Liver (tissue), 3 donors: Measurements from ENCODE around the gene HHAT.

Source experiments
- EGR1 ChIP-seq, 2 donors: IDR thresholded peaks; 2 replicates each; pipeline ENCODE4 v1.6.1; 2016 to 2018; ENCODE audit warnings: antibody characterized with exemption in 2 of 2, low read depth in 2 of 2
- FOXA1 ChIP-seq: IDR thresholded peaks from 2 replicates; pipeline ENCODE4 v1.6.1; 2016; ENCODE audit warnings: antibody characterized with exemption
- GABPA ChIP-seq, 2 donors: IDR thresholded peaks in 1 of 2; conservative IDR thresholded peaks in 1 of 2; 2 replicates each; pipeline ENCODE4 v1.6.1; 2016; ENCODE audit warnings: antibody characterized with exemption in 2 of 2, mild to moderate bottlenecking in 1 of 2, moderate library complexity in 1 of 2
- JUND ChIP-seq, 2 donors: IDR thresholded peaks; 2 replicates each; pipeline ENCODE4 v1.6.1; 2016; ENCODE audit warnings: antibody characterized with exemption in 2 of 2
- RAD21 ChIP-seq, 2 donors: IDR thresholded peaks; 2 replicates each; pipeline ENCODE4 v1.6.1; 2016; ENCODE audit warnings: antibody characterized with exemption in 2 of 2, mild to moderate bottlenecking in 2 of 2
- RXRA ChIP-seq, 2 donors: IDR thresholded peaks; 2 replicates each; pipeline ENCODE4 v1.6.1; 2017 to 2018; ENCODE audit warnings: antibody characterized with exemption in 2 of 2, mild to moderate bottlenecking in 1 of 2
- SP1 ChIP-seq: IDR thresholded peaks from 2 replicates; pipeline ENCODE4 v1.6.1; 2018; ENCODE audit warnings: antibody characterized with exemption, mild to moderate bottlenecking
- TAF1 ChIP-seq: conservative IDR thresholded peaks from 2 replicates; pipeline ENCODE4 v1.6.1; 2016; ENCODE audit warnings: antibody characterized with exemption, mild to moderate bottlenecking
- YY1 ChIP-seq: IDR thresholded peaks from 2 replicates; pipeline ENCODE4 v1.6.1; 2016; ENCODE audit warnings: antibody characterized with exemption, mild to moderate bottlenecking
- TF ChIP-seq, protein P1 (sequence below): fragments of 150-350 bp; IDR thresholded peaks from 2 replicates; pipeline ENCODE4 v1.5.1; 2017; ENCODE audit warnings: improper control_type of control experiment, low read depth, low read length; ENCODE audit not compliant: missing input control
- TF ChIP-seq, protein P2 (sequence below): IDR thresholded peaks from 2 replicates; pipeline ENCODE4 v1.6.1; 2016; ENCODE audit warnings: antibody characterized with exemption
- TF ChIP-seq, protein P3 (sequence below): IDR thresholded peaks from 2 replicates; pipeline ENCODE4 v1.6.1; 2016; ENCODE audit warnings: antibody characterized with exemption, mild to moderate bottlenecking
- TF ChIP-seq, protein P4 (sequence below): IDR thresholded peaks from 2 replicates; pipeline ENCODE4 v1.6.1; 2016; ENCODE audit warnings: antibody characterized with exemption
- donor health status: healthy.
- donor health status: healthy.

DNA sequence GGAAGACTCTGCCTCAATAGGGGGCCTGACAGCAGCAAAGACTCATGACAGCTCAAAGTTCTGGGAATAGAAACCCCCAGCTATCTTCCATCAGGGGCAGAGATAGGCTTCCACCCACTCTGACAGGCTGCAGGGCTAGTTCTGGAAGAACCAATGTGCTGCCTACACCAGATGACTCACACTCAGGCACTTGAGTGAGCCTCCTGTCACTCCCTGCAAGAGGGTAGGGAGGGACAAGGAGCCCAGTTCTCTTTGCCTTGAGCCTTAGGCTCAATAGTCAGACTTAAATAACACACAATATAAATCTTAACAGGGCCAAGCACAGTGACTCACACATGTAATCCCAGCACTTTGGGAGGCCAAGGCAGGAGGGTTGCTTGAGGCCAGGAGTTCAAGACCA is 386.4 kb downstream of the HHAT start:
- TF ChIP-seq, protein P1, sequence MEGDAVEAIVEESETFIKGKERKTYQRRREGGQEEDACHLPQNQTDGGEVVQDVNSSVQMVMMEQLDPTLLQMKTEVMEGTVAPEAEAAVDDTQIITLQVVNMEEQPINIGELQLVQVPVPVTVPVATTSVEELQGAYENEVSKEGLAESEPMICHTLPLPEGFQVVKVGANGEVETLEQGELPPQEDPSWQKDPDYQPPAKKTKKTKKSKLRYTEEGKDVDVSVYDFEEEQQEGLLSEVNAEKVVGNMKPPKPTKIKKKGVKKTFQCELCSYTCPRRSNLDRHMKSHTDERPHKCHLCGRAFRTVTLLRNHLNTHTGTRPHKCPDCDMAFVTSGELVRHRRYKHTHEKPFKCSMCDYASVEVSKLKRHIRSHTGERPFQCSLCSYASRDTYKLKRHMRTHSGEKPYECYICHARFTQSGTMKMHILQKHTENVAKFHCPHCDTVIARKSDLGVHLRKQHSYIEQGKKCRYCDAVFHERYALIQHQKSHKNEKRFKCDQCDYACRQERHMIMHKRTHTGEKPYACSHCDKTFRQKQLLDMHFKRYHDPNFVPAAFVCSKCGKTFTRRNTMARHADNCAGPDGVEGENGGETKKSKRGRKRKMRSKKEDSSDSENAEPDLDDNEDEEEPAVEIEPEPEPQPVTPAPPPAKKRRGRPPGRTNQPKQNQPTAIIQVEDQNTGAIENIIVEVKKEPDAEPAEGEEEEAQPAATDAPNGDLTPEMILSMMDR: no peak
- no peak for TF ChIP-seq JUND (IDR thresholded peaks at IDR 0.05)
- TF ChIP-seq TAF1: no peak
- TF ChIP-seq, protein P2, sequence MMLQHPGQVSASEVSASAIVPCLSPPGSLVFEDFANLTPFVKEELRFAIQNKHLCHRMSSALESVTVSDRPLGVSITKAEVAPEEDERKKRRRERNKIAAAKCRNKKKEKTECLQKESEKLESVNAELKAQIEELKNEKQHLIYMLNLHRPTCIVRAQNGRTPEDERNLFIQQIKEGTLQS: no peak
- TF ChIP-seq FOXA1: no peak
- TF ChIP-seq, protein P3, sequence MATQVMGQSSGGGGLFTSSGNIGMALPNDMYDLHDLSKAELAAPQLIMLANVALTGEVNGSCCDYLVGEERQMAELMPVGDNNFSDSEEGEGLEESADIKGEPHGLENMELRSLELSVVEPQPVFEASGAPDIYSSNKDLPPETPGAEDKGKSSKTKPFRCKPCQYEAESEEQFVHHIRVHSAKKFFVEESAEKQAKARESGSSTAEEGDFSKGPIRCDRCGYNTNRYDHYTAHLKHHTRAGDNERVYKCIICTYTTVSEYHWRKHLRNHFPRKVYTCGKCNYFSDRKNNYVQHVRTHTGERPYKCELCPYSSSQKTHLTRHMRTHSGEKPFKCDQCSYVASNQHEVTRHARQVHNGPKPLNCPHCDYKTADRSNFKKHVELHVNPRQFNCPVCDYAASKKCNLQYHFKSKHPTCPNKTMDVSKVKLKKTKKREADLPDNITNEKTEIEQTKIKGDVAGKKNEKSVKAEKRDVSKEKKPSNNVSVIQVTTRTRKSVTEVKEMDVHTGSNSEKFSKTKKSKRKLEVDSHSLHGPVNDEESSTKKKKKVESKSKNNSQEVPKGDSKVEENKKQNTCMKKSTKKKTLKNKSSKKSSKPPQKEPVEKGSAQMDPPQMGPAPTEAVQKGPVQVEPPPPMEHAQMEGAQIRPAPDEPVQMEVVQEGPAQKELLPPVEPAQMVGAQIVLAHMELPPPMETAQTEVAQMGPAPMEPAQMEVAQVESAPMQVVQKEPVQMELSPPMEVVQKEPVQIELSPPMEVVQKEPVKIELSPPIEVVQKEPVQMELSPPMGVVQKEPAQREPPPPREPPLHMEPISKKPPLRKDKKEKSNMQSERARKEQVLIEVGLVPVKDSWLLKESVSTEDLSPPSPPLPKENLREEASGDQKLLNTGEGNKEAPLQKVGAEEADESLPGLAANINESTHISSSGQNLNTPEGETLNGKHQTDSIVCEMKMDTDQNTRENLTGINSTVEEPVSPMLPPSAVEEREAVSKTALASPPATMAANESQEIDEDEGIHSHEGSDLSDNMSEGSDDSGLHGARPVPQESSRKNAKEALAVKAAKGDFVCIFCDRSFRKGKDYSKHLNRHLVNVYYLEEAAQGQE: no peak
- TF ChIP-seq, protein P4, sequence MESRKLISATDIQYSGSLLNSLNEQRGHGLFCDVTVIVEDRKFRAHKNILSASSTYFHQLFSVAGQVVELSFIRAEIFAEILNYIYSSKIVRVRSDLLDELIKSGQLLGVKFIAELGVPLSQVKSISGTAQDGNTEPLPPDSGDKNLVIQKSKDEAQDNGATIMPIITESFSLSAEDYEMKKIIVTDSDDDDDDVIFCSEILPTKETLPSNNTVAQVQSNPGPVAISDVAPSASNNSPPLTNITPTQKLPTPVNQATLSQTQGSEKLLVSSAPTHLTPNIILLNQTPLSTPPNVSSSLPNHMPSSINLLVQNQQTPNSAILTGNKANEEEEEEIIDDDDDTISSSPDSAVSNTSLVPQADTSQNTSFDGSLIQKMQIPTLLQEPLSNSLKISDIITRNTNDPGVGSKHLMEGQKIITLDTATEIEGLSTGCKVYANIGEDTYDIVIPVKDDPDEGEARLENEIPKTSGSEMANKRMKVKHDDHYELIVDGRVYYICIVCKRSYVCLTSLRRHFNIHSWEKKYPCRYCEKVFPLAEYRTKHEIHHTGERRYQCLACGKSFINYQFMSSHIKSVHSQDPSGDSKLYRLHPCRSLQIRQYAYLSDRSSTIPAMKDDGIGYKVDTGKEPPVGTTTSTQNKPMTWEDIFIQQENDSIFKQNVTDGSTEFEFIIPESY: no peak
- no peak for TF ChIP-seq YY1
- no peak for TF ChIP-seq RAD21 (IDR thresholded peaks at IDR 0.05)
- no peak for TF ChIP-seq SP1
- TF ChIP-seq GABPA (IDR thresholded peaks at IDR 0.05 in 1 of 2, conservative IDR thresholded peaks at IDR 0.05 in 1 of 2): no peak
- no peak for TF ChIP-seq RXRA (IDR thresholded peaks at IDR 0.05)
- no peak for TF ChIP-seq EGR1 (IDR thresholded peaks at IDR 0.05; ENCODE audit: low read depth in 2 of 2)
